AG09309 (cell line): Measurements from ENCODE around the gene MARCHF3.
A peak's percentile ranks its signal among the peaks of the same experiment; 100 is the strongest.

ENCODE experiments used
- DNase-seq: peaks from one replicate; pipeline ENCODE4 v3.0.0-alpha.2; 2010; ENCODE audit warnings: low read depth
- H3K4me3 ChIP-seq: 2 replicates; pipeline ENCODE4 v1.5.1; 2011; ENCODE audit warnings: mild to moderate bottlenecking, low read depth, low read length, moderate library complexity; ENCODE audit not compliant: control insufficient read depth
- CTCF ChIP-seq: IDR thresholded peaks from 2 replicates; pipeline ENCODE4 v1.5.1; 2011; ENCODE audit warnings: mild to moderate bottlenecking, low read depth, low read length, inconsistent platforms; ENCODE audit not compliant: insufficient read depth, control insufficient read depth; ENCODE audit errors: missing control alignments

Gene MARCHF3

GRCh38 chr5:127013407-127013806, 17.0 kb downstream of the MARCHF3 start:
- no peak overlapping the region for H3K4me3 ChIP-seq
- no peak for DNase-seq
- TF ChIP-seq CTCF = no peak

GRCh38 chr5:127012916-127013315, 17.4 kb downstream of the MARCHF3 start:
- H3K4me3 ChIP-seq = no peak overlapping the region
- no peak for DNase-seq
- no peak for TF ChIP-seq CTCF

DNA sequence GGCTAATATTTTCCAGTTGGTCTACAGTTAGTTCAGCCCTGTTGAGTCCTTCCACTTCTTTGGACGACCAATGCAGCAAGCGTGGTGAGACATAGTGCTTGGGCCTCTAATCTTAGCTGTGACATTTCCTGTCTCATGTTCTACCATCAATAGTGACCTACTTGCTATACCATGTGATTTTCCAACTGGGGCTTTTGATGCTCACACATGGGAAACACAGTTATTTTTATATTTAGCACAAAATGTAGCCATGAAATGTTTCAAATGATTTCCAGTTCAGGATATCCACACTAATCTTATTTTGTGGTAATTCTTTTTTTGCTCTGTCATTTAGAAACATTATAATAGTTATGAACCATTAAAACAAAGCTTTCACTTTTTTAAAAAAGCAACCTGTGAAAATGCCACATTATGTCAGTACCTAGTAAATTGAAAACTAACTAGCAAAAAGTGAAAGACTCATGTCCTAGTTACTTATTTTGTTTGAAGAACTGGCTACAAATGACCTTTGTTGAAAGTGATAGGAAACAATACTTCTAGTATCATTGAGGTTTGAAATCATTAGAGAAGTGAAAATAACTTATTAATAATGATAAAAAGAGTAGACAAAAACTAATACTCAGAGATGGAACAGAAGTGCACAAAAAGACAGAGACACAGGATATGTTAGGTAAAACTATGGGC, 18.3 kb downstream of the MARCHF3 start:
- no peak for DNase-seq
- H3K4me3 ChIP-seq = no peak overlapping the region
- no peak for TF ChIP-seq CTCF

GRCh38 chr5:127011153-127011552, 19.2 kb downstream of the MARCHF3 start:
- peak; percentile 62 for DNase-seq
- TF ChIP-seq CTCF = no peak
- H3K4me3 ChIP-seq = no peak overlapping the region

- H3K4me3 ChIP-seq = no peak overlapping the region
- TF ChIP-seq CTCF = no peak
- no peak for DNase-seq
Measured at GRCh38 chr5:127010362-127010761, 20.0 kb downstream of the MARCHF3 start.

DNA sequence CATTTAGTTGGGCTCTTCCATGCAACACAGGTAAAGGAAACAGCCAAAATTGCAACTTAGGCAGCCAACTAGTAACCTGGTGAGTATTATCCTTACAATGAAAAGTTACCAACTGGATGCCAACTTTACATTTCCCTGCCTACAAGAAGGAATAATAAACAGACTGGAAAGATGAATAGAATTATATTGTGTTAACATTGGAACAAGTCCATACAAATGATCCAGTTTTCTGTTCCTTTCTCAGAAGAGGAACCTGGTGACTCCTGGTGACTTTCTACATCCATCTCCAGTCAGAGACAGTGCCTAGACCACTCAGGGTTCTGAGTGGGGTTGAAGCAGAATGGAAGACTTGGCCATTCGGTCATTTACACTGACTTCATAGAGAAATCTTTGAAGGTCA, 20.6 kb downstream of the MARCHF3 start:
- no peak for TF ChIP-seq CTCF
- H3K4me3 ChIP-seq = no peak overlapping the region
- no peak for DNase-seq
